ENCODE results near the gene CLVS2. TPM values are rescaled to one million over a fixed set of nuclear protein-coding genes. Genes with fewer than 3 reads are reported as not detected.

The CLVS2 gene, protein sequence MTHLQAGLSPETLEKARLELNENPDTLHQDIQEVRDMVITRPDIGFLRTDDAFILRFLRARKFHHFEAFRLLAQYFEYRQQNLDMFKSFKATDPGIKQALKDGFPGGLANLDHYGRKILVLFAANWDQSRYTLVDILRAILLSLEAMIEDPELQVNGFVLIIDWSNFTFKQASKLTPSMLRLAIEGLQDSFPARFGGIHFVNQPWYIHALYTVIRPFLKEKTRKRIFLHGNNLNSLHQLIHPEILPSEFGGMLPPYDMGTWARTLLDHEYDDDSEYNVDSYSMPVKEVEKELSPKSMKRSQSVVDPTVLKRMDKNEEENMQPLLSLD
- 10 to 100 TPM in 1 of 4 donors, 1 to 10 TPM in 1, under 1 TPM in 2; under 0.01 to 11.6 (median 3.2) TPM for total RNA-seq

DNA sequence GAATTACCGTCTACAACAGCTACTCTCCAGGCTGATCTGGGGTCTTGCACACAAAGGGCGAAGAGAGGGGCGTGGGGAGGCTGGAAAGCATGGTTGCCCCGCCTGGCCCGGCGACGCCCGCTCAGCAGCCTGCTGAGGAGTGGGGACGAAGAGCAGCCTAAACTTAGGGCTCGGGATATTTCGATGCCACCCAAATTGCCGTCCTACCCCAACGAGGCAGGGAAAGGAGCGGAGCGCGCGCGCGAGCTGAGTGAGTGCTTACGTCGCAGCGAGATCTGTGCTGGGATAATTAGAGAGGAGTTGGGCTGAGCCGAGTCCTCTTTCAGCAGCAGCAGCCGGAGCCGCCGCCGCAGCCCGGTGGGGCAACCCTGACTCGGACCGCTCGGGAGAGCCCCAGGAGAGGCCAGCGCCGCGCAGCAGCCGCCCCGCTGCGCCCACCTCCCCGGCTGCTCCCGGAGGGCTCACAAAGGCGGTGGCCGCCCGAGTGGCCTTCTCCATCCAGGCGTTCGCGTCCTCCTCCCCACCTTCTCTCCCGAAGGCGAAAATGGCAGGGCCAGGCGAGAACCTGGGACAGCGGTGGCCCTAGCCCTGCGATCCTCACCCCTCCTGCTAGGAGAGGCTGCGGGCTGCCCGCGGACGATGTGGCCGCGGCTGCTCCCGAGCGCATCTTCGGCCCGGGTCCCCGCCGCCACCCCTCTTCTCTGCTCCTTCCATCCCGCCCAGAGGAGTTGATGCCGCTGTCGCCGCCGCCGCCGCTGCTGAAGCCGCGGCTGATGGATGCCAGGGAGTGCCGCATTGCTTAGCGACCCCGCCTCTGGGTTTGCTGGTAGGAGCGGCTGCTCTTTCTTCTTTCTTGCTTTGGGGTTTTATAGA is at the start of gene CLVS2:
Gene CLVS2, plus strand, starts transcription at position 315 of the 873 bp plus-strand sequence. CDS start 1,543 bp downstream, outside the sequence.
- Histone ChIP-seq H3K4me1 (no peaks in the 10 kb centered on the region), H3K4me3 (peak within 1 kb of the TSS; percentile 26 to 48), H3K27me3 (peaks cover 0 to 24% of the 10 kb centered on the region in 2 donors), H3K36me3 (no peaks in the 10 kb centered on the region), H3K27ac (peak within 1 kb of the TSS in 1 of 2 donors; percentile 85), H3K9me3 (no peaks in the 10 kb centered on the region)
- no peak for TF ChIP-seq POLR2A (IDR thresholded peaks at IDR 0.05)
- intact Hi-C loops (cut with DNase I; ENCODE audit: low total_unique reads), result no loop called here
- peak; percentile 26 to 55 for DNase-seq

DNA sequence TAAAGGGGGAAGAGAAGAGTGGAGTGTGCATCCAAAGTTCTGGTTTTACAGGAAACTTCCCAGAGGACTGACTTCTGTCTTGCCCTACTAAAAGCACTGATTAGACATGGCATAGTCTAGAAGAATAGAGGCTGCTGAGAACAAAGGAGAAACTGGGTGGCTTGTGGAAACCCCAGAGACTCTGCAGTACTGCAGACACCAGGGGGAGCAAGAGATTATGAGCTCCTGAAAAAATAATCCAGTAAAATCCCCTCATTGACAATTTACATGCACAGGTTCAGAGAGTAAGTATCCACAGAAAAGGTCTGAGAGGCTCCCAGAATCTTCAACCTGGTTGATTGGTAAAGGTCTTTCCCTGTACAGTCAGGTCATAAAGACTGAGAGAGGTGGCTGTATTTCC is 48.7 kb upstream of the CLVS2 start:
- intact Hi-C loops (cut with DNase I; ENCODE audit: low total_unique reads), result no loop called here
- DNase-seq, result no peak
- TF ChIP-seq, protein P1, sequence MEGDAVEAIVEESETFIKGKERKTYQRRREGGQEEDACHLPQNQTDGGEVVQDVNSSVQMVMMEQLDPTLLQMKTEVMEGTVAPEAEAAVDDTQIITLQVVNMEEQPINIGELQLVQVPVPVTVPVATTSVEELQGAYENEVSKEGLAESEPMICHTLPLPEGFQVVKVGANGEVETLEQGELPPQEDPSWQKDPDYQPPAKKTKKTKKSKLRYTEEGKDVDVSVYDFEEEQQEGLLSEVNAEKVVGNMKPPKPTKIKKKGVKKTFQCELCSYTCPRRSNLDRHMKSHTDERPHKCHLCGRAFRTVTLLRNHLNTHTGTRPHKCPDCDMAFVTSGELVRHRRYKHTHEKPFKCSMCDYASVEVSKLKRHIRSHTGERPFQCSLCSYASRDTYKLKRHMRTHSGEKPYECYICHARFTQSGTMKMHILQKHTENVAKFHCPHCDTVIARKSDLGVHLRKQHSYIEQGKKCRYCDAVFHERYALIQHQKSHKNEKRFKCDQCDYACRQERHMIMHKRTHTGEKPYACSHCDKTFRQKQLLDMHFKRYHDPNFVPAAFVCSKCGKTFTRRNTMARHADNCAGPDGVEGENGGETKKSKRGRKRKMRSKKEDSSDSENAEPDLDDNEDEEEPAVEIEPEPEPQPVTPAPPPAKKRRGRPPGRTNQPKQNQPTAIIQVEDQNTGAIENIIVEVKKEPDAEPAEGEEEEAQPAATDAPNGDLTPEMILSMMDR (IDR thresholded peaks at IDR 0.05), result peak in 1 of 4 experiments; percentile 19
- no peak for TF ChIP-seq POLR2A (IDR thresholded peaks at IDR 0.05)

DNA sequence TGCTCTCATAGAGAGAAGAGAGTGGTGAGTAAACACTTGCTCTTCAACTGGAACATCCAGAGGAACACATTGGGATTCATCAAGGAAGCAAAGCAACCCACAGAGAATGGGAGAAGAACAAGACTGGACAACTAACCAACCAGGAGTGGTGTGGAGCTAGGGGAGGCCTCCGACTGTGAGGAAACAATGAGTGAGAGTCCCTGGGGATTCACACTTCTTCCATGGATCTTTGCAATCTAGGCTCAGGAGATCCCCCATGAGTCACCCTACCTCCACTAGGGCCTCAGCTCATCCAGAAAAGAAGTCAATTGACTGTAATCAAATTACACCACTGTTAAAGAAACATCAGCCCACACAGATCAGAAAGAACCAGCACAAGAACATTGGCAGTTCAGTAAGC is 42.3 kb upstream of the CLVS2 start:
- Histone ChIP-seq H3K9me3 (no peaks in the 10 kb centered on the region), H3K27me3 (no peaks in the 10 kb centered on the region), H3K4me3 (no peak overlapping the region), H3K36me3 (no peaks in the 10 kb centered on the region), H3K27ac (no peak overlapping the region), H3K4me1 (no peaks in the 10 kb centered on the region)
- intact Hi-C loops (cut with DNase I; ENCODE audit: low total_unique reads), result no loop called here
- no peak for TF ChIP-seq POLR2A (IDR thresholded peaks at IDR 0.05)
- TF ChIP-seq, protein P1 (IDR thresholded peaks at IDR 0.05), result no peak
- DNase-seq, result no peak

More for the DNA sequence above, 48.7 kb upstream of the CLVS2 start:
- Histone ChIP-seq H3K27ac (no peak overlapping the region), H3K27me3 (no peaks in the 10 kb centered on the region), H3K36me3 (no peaks in the 10 kb centered on the region), H3K9me3 (no peaks in the 10 kb centered on the region), H3K4me3 (no peak overlapping the region), H3K4me1 (no peaks in the 10 kb centered on the region)

DNA sequence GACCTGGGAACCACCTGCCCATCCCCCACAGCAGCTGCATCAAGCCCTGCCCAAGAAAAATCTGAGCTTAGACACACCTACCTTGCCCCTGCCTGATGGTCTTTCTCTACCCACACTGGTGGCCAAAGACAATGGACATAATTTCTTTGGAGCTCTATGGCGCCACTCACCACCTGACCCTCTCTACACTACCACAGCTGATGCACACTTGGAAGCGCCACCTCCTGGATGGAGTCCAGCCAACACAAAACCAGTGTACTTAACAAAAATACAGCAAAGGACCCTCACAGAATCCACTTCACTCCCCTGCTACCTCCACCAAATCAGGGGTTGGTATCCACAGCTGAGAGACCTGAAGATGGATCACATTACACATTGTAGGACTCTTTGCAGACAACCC is 39.7 kb upstream of the CLVS2 start:
- no peak for DNase-seq
- Histone ChIP-seq H3K4me3 (no peak overlapping the region), H3K9me3 (peaks cover 0 to 3% of the 10 kb centered on the region in 2 donors), H3K27ac (no peak overlapping the region), H3K36me3 (no peaks in the 10 kb centered on the region), H3K27me3 (no peaks in the 10 kb centered on the region), H3K4me1 (no peaks in the 10 kb centered on the region)
- TF ChIP-seq, protein P1 (IDR thresholded peaks at IDR 0.05), result no peak
- TF ChIP-seq POLR2A (IDR thresholded peaks at IDR 0.05), result no peak
- intact Hi-C loops (cut with DNase I; ENCODE audit: low total_unique reads), result no loop called here

DNA sequence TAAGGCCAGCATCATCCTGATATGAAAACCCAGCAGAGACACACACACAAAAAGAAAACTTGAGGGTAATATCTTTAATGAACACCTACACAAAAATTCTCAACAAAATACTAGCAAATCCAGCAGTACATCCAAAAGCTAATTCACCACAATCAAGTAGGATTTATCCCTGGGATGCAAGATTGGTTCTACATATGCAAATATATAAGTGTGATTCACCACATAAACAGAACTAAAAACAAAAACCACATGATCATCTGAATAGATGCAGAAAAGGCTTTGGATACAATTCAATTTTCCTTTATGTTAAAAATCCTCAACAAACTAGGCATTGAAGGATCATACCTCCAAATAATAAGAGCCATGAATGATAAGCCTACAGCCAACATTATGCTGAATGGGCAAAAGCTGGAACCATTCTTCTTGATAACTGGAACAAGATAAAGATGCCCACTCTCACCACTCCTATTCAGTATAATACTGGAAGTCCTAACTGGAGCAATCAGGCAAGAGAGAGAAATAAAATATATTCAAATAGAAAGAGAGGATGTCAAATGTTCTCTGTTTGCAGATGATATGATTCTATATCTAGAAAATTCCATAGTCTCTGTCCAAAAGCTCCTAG is 33.9 kb upstream of the CLVS2 start:
- no peaks in the 10 kb centered on the region for H3K27me3 ChIP-seq
- intact Hi-C loops (cut with DNase I; ENCODE audit: low total_unique reads), result no loop called here
- no peak for DNase-seq
- H3K4me3 ChIP-seq, result no peak overlapping the region
- no peak for TF ChIP-seq POLR2A (IDR thresholded peaks at IDR 0.05)
- TF ChIP-seq, protein P1 (IDR thresholded peaks at IDR 0.05), result no peak
- H3K36me3 ChIP-seq, result no peaks in the 10 kb centered on the region
- no peaks in the 10 kb centered on the region for H3K4me1 ChIP-seq
- no peak overlapping the region for H3K27ac ChIP-seq
- peaks cover 0 to 4% of the 10 kb centered on the region in 2 donors for H3K9me3 ChIP-seq
